ENCODE data around the gene ABCG5.

The ABCG5 gene

DNA sequence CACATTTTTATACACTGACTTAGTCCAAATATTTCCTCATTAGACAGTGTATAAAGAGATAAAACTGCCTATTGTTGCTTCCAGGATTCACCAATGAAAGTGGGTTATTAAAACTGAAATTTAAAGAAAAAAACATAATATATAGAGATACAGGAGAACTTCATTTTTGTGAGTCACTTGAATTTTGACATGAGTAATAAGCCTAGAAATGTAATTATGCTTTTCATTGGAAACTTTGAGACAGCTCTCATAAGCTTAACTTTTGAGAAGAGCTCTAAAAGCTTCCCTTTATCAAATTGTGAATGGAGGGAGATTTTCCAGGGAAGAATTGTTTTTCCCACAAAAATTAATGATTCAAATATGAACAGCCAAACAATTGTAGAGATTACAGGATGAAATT is 50.7 kb downstream of the ABCG5 start:
- TF ChIP-seq, protein P1, sequence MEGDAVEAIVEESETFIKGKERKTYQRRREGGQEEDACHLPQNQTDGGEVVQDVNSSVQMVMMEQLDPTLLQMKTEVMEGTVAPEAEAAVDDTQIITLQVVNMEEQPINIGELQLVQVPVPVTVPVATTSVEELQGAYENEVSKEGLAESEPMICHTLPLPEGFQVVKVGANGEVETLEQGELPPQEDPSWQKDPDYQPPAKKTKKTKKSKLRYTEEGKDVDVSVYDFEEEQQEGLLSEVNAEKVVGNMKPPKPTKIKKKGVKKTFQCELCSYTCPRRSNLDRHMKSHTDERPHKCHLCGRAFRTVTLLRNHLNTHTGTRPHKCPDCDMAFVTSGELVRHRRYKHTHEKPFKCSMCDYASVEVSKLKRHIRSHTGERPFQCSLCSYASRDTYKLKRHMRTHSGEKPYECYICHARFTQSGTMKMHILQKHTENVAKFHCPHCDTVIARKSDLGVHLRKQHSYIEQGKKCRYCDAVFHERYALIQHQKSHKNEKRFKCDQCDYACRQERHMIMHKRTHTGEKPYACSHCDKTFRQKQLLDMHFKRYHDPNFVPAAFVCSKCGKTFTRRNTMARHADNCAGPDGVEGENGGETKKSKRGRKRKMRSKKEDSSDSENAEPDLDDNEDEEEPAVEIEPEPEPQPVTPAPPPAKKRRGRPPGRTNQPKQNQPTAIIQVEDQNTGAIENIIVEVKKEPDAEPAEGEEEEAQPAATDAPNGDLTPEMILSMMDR (IDR thresholded peaks at IDR 0.05; ENCODE audit: insufficient read depth, low read depth, low read length, missing control alignments): no peak
- H3K4me3 ChIP-seq (ENCODE audit: low read length): no peak overlapping the region
- DNase-seq (ENCODE audit: low read depth): no peak

DNA sequence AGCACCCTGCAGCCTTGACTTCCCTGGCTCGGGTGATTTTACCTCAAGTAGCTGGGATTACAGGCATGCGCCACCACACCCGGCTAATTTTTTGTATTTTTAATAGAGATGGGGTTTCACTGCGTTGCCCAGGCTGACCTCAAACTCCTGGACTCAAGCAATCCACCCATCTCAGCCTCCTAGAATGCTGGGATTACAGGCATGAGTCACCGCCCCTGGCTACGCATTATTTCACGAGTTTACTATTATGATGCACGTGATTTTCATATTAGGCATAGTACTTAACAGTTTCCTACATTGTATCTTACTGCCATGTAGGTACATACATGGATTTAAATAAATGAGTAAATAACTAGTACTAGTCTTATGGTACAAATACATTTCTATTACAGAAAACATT is 60.4 kb downstream of the ABCG5 start:
- TF ChIP-seq, protein P1 (IDR thresholded peaks at IDR 0.05; ENCODE audit: insufficient read depth, low read depth, low read length, missing control alignments): no peak
- no peak for DNase-seq (ENCODE audit: low read depth)
- no peak overlapping the region for H3K4me3 ChIP-seq (ENCODE audit: low read length)

DNA sequence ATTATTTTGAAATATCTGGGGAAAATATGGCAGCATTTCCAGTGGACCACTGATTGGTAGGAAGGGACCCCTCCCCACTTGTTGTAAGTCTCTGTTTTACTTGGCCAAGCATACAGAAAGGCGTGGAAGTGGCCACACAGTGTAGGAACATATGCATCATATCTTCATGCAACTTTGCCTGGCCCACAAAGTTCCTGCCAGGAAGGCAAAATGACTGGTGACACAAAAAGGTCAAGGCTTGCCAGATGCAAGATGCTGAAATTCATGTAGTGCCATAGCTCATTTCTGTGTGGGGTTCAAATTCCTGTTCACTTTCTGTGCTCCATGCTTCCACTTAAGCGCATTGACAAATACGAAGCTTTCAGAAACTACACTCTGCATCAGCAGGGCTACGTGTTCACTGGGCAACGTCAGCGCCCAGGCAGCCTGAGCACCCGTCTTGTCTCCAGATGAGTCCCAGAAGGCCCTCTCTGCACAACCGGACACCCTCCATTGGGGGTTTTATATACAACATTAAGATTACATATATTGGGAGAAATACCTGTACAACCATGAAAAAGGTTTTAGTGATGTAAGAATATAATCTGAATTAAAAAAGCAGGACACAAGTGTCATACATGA is 61.2 kb downstream of the ABCG5 start:
- TF ChIP-seq, protein P1 (IDR thresholded peaks at IDR 0.05; ENCODE audit: insufficient read depth, low read depth, low read length, missing control alignments): no peak
- no peak for DNase-seq (ENCODE audit: low read depth)
- H3K4me3 ChIP-seq (ENCODE audit: low read length): no peak overlapping the region

DNA sequence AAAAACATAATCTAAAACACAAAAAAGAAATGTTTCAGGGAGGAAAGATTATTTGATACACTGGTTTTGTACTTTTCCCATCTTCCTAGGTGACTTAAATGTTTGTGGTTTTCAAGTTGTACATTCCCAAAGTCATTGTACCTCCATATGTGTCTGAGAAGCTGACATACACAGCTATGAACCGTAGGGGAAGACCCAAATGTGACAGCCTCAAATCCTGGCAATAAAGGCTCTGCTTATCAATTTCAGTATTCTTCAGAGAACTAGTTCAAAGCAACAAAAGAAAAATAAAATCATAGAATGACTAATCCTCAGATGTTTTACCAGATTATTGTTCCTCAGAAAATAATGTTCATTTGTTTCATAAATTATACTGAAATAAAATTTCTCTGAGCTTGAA is 62.3 kb downstream of the ABCG5 start:
- H3K4me3 ChIP-seq (ENCODE audit: low read length): no peak overlapping the region
- DNase-seq (ENCODE audit: low read depth): no peak
- TF ChIP-seq, protein P1 (IDR thresholded peaks at IDR 0.05; ENCODE audit: insufficient read depth, low read depth, low read length, missing control alignments): no peak

DNA sequence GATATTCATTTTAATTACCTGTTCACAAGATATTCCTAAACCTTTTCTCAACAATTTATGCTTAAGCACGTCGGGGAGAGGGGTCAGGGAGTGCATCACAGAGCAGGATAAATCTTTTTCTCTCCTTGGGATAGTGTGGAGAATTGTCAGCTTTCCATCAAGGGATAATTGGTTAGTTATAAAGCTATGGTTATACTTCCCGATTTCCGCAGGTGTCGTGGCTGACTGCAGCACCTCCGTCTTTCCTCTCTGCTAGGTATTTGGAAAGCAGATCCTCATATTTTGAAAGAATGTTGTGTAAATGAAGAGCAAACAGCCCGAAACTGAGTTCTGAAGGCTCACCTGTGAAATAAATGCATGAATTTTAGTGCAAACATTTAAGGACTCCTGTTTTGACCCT is 64.0 kb downstream of the ABCG5 start:
- peak overlapping the region; percentile 64 for H3K4me3 ChIP-seq (ENCODE audit: low read length)
- no peak for DNase-seq (ENCODE audit: low read depth)
- TF ChIP-seq, protein P1 (IDR thresholded peaks at IDR 0.05; ENCODE audit: insufficient read depth, low read depth, low read length, missing control alignments): no peak

DNA sequence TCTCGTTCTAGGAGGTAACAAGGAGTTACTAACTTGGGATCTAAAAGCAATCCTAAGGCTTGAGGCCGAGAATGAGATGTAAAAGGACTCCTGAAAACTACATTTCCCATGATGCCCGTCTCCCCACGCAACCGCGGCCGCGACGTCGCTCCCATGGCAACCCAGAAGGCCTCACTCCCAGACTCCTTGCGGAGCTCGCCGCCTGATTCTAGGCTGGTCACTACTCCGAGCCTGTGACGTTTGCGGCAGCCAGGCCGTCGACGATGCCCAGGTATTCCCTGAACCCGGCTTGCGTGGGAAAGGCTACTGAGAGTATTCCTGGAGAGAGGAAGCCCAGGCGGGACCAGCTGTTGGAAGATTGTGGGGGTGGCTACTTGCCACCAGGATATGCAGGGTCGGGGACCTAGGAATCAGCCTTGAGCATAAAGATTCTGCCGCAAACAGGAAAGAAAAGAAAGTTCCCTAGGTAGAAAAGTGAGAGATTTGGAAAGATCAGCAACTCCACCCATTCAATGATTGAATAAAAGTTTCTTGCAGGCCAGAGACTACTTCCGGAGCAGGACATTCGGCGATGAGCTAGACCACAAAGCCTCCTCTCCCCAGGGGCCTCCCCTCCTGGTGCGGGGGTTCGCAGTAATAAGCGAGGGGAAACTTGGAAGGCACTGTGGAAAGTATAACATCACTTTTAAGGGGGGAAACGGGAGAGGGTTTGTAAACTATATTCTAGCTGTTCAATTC is 64.6 kb downstream of the ABCG5 start, which contains the start of gene DYNC2LI1:
Gene DYNC2LI1 (plus strand): TSS at position 164 of the 738 bp plus-strand sequence. CDS start 100 bp downstream, at position 264.
- H3K4me3 ChIP-seq (ENCODE audit: low read length): peak within 1 kb of the TSS; percentile 64
- TF ChIP-seq, protein P1 (IDR thresholded peaks at IDR 0.05; ENCODE audit: insufficient read depth, low read depth, low read length, missing control alignments): no peak
- DNase-seq (ENCODE audit: low read depth): peak; percentile 94

All from epithelial cell of esophagus (primary cell).